ENCODE data around the gene MTX1. TPM values are rescaled to one million over a fixed set of nuclear protein-coding genes. Genes with fewer than 3 reads are reported as not detected.

MTX1 gene
- total RNA-seq, 2 donors from 2014 or later: 16.2 to 27.0 TPM

DNA sequence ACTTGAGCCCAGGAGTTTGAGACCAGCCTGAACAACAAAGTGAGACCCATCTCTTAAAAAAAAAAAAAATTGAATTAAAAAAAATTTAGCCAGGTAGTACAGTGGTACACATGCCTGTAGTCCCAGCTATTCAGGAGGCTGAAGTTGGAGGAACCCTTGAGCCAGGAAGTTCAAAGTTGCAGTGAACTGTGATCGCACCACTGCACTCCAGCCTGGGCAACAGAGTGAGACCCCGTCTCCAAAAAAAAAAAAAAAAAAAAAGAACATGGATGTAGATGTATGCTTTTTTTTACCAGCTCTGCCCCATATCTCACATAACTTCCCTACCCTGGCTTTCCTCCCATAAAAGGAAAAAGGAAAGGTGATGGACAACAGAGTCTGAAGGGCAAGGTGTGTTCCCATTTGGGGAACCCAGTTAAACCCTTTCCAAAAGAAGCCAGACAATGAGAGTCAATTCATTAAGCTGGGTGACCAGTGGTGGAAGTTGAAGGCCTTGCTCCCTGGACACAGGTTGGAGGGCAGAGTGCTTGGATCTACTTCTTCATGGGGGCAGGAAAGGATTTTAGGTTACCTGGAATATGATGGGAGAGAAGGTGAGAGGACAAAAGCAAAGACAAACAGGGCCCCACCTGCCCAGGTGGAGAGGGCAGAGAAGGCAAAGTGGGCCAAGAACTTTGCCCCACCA lies 38.3 kb upstream of the MTX1 start:
- Histone ChIP-seq H3K4me1 (peaks cover 0 to 44% of the 10 kb centered on the region in 2 donors), H3K27me3 (peaks cover 0 to 8% of the 10 kb centered on the region in 2 donors), H3K27ac (no peak overlapping the region), H3K36me3 (peaks cover 16% of the 10 kb centered on the region), H3K9me3 (no peaks in the 10 kb centered on the region), H3K4me3 (no peak overlapping the region)
- TF ChIP-seq, protein P1, sequence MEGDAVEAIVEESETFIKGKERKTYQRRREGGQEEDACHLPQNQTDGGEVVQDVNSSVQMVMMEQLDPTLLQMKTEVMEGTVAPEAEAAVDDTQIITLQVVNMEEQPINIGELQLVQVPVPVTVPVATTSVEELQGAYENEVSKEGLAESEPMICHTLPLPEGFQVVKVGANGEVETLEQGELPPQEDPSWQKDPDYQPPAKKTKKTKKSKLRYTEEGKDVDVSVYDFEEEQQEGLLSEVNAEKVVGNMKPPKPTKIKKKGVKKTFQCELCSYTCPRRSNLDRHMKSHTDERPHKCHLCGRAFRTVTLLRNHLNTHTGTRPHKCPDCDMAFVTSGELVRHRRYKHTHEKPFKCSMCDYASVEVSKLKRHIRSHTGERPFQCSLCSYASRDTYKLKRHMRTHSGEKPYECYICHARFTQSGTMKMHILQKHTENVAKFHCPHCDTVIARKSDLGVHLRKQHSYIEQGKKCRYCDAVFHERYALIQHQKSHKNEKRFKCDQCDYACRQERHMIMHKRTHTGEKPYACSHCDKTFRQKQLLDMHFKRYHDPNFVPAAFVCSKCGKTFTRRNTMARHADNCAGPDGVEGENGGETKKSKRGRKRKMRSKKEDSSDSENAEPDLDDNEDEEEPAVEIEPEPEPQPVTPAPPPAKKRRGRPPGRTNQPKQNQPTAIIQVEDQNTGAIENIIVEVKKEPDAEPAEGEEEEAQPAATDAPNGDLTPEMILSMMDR (IDR thresholded peaks at IDR 0.05): no peak
- DNase-seq (ENCODE audit: low spot score): peak; percentile 38

DNA sequence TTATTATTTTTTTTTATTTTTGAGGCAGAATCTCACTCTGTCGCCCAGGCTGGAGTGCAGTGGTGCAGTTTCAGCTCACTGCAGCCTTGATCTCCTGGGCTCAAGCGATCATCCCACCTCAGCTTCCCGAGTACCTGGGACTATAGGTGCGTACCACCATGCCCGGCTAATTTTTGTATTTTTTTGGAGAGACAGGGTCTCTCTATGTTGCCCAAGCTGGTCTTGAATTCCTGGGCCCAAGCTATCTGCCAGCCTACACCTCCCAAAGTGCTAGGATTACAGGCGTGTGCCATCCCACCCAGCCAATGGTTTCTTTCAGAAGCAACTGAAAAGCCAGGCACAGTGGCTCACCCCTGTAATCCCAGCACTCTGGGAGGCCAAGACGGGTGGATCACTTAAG lies 37.7 kb upstream of the MTX1 start:
- TF ChIP-seq, protein P1 (IDR thresholded peaks at IDR 0.05): no peak
- DNase-seq (ENCODE audit: low spot score): peak; percentile 40
- Histone ChIP-seq H3K36me3 (peaks cover 16% of the 10 kb centered on the region), H3K4me3 (no peak overlapping the region), H3K27ac (no peak overlapping the region), H3K4me1 (peaks cover 0 to 43% of the 10 kb centered on the region in 2 donors), H3K9me3 (no peaks in the 10 kb centered on the region), H3K27me3 (peaks cover 0 to 8% of the 10 kb centered on the region in 2 donors)

DNA sequence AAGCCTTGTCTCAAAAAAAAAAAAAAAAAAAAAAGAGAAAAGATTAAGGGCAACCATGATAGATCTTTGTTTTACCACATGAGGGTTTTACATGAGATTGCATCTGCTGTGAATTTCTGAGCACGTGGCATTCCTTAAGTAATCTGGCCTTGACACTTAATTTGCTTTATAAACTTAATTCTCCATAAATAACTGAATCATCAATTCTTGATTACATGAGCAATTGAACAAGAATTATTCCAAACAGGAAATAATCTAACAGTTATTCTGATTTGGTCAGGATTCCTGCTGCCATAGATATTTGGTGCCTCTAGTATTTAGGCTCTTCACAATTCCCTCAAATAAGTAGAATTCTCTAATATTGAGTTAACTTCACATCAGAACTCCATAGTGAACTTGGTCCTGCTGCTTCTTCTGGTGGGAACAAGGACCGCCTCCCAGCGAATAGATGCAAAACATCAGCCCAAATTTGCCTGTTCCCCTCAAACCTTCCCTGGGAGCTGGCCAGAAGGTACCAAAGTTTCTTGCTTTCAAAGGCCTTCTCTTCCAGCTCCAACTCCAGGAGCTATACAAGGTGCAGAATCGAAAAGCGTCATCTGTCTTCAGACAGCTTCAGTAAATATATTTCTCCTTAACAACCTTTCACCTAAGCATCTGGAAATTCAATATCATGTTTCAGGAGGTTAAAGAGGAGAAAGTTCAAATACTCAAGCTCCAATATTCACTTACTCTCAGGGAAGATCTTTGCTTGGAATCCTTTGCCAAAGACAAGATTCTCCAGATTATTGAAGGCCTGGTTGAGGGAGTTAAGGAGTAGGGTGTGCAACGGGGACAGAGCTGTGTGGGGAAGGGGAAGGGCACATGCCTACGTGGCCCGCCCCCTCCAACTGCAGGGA lies 36.4 kb upstream of the MTX1 start:
- H3K4me1 ChIP-seq: peaks cover 0 to 38% of the 10 kb centered on the region in 2 donors
- DNase-seq (ENCODE audit: low spot score): no peak
- H3K27ac ChIP-seq: peak overlapping the region; percentile 96
- no peaks in the 10 kb centered on the region for H3K9me3 ChIP-seq
- H3K27me3 ChIP-seq: peaks cover 0 to 8% of the 10 kb centered on the region in 2 donors
- TF ChIP-seq, protein P1 (IDR thresholded peaks at IDR 0.05): no peak
- H3K36me3 ChIP-seq: peaks cover 16% of the 10 kb centered on the region
- H3K4me3 ChIP-seq: peak overlapping the region; percentile 88 to 93

DNA sequence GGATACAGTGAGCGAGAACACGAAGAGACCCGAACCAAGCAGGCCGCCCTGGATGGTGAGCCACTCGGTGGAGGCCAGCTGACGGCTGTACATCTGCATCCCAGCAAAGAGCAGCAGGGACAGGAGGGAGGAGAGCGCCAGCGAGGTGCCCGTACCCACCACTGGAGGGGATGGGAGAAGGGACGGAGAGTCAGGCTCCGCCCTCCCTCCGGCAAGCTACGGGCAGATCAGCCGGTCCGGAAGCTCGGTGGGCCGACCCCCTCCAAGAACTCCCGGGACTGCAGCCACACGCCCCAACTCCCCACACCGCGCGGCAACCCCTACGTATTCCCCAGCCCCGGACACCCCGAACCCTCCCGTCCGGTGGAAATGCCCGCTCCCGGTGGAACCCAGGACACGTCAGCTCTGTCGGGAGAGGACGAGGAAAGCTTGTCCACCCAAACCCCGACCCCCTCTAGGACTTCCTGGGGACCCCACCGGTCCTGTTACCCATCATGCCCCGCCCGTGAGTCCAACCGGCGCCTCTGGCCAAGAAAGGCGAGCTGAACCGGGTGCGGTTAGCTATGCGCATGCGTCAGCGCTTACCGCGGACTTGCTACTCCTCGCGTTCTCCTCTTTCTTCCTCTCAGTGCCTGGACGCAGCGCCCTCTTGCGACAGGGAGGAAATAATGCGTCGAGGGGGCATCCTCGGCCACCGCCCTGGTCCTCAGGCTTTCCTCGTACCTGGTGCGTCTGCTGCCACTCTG lies 35.6 kb upstream of the MTX1 start, which contains the start of gene KRTCAP2:
Gene KRTCAP2, minus strand, starts transcription at position 573 of the 746 bp plus-strand sequence. Its CDS starts 80 bp downstream, at position 493.
- Histone ChIP-seq H3K36me3 (peaks cover 16% of the 10 kb centered on the region), H3K27me3 (peaks cover 0 to 8% of the 10 kb centered on the region in 2 donors), H3K27ac (peak within 1 kb of the TSS; percentile 96), H3K9me3 (no peaks in the 10 kb centered on the region), H3K4me1 (peaks cover 0 to 29% of the 10 kb centered on the region in 2 donors), H3K4me3 (peak within 1 kb of the TSS; percentile 88 to 93)
- DNase-seq (ENCODE audit: low spot score): peak; percentile 96
- TF ChIP-seq, protein P1 (IDR thresholded peaks at IDR 0.05): peak; percentile 88 to 96

All from right atrium auricular region (tissue), 2 donors.